HG02642 (cell line): Measurements from ENCODE around the gene LIG4.

Experiments used
- ATAC-seq: cut with Tn5 transposase; IDR thresholded peaks from one replicate; pipeline ENCODE4 v1.9.1; 2021; ENCODE audit warnings: mild to moderate bottlenecking; ENCODE audit not compliant: unreplicated experiment, poor library complexity

LIG4 gene

DNA sequence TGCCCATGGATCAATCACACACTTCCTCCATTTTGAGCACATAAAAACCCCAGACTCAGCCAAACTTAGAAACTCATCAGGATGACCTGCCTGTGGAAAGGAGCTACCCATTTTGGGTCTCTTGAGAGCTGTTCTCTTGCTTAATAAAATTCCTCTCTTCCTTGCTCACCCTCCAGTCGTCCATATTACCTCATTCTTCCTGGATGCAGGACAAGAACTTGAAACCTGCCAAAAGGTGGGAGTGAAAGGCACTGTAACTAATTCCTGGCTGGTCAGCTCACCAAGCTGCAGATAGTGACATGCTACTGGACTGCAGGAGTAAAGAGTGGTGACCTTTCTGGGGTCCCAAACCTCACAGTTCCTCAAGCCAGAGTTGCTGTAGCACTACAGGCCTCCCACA lies 20.2 kb downstream of the LIG4 start:
- no peak for ATAC-seq

DNA sequence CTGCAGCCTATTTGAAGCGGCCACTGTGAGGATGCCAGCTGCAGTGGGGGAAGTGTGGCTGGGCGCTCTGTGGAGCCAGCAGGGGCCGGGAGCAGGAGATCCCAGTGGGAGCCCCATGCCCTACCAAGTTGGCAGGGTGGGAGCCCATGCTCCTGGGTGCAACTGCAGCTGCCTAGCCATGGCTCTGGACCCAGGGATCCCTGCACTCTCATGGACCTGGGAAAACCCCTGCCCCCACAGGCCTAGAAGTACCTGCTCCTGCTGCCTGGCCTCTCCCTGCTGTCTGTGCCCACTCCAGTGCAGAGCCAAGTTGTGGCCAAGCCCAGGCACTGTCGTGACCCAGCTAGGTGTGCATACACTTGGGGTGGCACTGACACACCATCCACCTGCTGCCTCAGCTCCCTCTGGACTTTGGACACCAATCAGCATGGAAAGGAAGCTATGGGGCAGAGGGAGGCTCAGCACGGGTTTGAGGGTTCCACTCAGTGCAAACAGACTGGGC lies 20.9 kb downstream of the LIG4 start:
- ATAC-seq: no peak

- no peak for ATAC-seq
Measured at GRCh38 chr13:108193806-108194205, 21.5 kb downstream of the LIG4 start.

- ATAC-seq: no peak
Measured at GRCh38 chr13:108190897-108191296, 24.4 kb downstream of the LIG4 start.

GRCh38 chr13:108188260-108188659 lies 27.1 kb downstream of the LIG4 start:
- ATAC-seq: no peak

- no peak for ATAC-seq
Measured at GRCh38 chr13:108185223-108185622, 30.1 kb downstream of the LIG4 start.

- ATAC-seq: no peak
Measured at GRCh38 chr13:108182652-108183051, 32.7 kb downstream of the LIG4 start.

DNA sequence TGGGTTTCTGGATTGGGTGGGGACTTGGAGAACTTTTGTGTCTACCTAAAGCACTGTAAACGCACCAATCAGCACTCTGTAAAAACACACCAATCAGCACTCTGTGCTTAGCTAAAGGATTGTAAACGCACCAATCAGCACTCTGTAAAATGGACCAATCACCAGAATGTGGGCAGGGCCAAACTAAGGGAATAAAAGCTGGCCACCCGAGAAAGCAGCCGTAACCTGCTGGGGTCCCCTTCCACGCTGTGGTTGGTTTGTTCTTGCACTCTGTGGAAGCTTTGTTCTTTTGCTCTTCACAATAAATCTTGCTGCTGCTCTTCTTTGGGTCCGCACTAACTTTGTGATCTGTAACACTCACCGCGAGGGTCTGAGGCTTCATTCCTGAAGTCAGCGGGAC lies 37.3 kb downstream of the LIG4 start:
- ATAC-seq: no peak

- ATAC-seq: peak; percentile 53
Measured at GRCh38 chr13:108176685-108177274, 38.6 kb downstream of the LIG4 start.

- no peak for ATAC-seq
Measured at GRCh38 chr13:108168929-108169328, 46.4 kb downstream of the LIG4 start.

- no peak for ATAC-seq
Measured at GRCh38 chr13:108166078-108166477, 49.3 kb downstream of the LIG4 start.

DNA sequence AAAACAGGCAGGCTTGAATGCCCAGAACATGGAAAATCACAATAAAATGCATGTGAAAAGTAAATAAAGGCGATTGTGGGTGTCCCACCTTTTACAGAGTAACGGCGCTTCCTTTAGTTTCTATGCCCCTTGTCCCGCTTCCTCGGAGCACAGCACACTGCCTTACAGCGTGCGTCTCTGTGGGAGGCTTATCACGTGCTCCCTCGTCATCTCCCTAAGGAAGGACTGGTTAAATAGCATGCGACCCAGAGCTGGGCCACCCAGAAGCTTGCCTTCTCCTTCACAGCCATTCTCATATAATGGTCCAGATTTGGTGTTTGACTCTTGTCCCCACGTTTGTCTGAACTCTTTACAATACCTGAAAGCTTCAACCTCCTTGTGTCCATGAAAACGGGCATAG lies 56.6 kb downstream of the LIG4 start:
- ATAC-seq: no peak
